Activated naive CD8-positive, alpha-beta T cell treated with anti-CD3 and anti-CD28 coated beads, Interleukin-2, amount 50 U/mL, for 16 hours (primary cell): ENCODE data around the gene DHRS12.
"Not testable (repeated sequence)": the region's sequence is repeated elsewhere in the genome, so short reads cannot be mapped to it uniquely, and the experiment has no call there.

ENCODE experiments used
- DNase-seq: peaks from one replicate; pipeline ENCODE4 v3.0.0-alpha.2; 2020; ENCODE audit warnings: low read depth, low spot score

The DHRS12 gene

GRCh38 chr13:51828730-51829567 lies 25.0 kb upstream of the DHRS12 start:
- no peak for DNase-seq

GRCh38 chr13:51827254-51827653 lies 23.3 kb upstream of the DHRS12 start:
- DNase-seq: no peak

- no peak for DNase-seq
These were observed 22.6 kb upstream of the DHRS12 start for GRCh38 chr13:51826606-51827005.

DNA sequence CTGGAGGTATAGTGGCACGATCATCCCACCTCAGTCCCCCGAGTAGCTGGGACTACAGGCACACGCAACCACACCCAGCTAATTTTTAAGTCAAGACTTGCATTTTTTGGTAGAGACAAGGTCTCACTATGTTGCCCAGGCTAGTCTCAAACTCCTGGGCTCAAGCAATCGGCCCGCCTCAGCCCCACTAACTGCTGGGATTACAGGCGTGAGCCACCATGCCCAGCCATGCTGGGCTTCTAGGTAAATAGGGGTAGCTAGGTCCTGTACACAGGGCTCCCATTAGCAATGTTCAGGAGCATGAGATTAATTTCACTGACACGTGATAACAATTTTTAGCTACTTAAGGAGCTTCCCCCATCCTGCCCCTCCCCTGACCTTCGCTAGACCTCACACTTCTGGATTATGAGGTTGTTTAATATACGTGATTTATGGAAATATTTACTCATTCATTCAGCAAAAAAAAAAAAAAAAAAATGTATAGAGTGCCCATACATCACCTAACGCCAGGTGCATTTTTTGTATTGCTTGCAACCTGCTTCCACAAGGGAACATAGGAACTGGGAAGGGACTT lies 21.8 kb upstream of the DHRS12 start:
- no peak for DNase-seq

GRCh38 chr13:51825165-51825592 lies 21.2 kb upstream of the DHRS12 start:
- no peak for DNase-seq

DNA sequence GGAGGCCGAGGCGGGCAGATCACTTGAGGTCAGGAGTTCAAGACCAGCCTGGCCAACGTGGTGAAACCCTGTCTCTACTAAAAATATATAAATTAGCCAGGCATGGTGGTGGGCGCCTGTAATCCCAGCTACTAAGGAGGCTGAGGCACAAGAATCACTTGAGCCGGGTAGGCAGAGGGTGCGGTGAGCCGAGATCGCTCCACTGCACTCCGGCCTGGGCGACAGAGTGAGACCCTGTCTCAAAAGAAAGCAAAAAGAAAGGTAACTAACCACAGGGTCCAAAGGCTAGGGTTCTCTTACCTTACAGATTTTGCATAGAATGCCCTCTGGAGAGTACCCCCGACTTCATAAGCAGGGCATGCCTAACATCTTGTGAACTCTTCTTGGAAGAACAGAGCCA lies 20.7 kb upstream of the DHRS12 start:
- DNase-seq: not testable (repeated sequence)

GRCh38 chr13:51823863-51824262 lies 19.9 kb upstream of the DHRS12 start:
- DNase-seq: no peak

DNA sequence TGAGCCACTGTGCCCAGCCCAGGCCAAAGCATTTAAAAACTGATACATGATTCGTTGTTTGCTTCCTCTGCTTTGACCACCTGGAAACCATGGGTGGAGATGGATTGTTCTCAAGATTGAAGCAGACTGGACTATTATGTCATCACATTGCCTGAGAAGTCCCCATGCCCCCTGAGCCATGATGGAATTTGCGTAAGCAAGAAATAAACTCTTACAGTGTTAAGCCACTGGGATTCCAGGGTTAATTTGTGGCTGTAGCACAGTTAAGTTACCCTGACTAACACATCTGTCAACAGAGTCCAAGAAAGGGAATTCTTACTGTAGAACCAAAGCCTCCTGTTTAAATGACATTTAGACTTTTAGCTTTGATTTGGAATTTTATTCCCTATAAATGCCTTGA lies 19.4 kb upstream of the DHRS12 start:
- no peak for DNase-seq

GRCh38 chr13:51822106-51822815 lies 18.3 kb upstream of the DHRS12 start:
- DNase-seq: no peak

GRCh38 chr13:51821606-51822005 lies 17.6 kb upstream of the DHRS12 start:
- DNase-seq: no peak

- no peak for DNase-seq
These were observed 16.1 kb upstream of the DHRS12 start for GRCh38 chr13:51820016-51820597.

DNA sequence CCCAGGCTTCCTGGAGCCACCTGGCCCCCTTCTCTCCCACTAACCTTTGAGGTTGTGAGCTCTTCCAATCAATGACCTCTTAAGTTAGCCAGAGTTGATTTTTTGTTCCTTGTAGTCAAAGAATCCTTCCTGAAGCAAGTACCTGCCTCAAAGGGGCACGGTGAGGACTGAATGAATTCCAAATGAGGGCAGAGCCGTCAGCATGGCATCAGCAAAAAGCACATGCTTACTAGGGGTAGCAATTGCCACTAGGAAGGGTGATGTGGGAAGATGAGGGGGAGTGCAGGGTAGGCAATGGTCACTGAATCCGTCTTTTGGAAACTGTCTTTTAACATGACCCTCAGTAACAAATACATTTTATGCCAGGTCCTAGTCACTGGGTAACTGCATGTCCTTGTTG lies 15.6 kb upstream of the DHRS12 start:
- DNase-seq: no peak

GRCh38 chr13:51818781-51819511 lies 15.0 kb upstream of the DHRS12 start:
- DNase-seq: peak; percentile 17

- DNase-seq: no peak
These were observed 14.3 kb upstream of the DHRS12 start for GRCh38 chr13:51818276-51818675.

- no peak for DNase-seq
These were observed 13.8 kb upstream of the DHRS12 start for GRCh38 chr13:51817717-51818116.

- DNase-seq: no peak
These were observed 12.8 kb upstream of the DHRS12 start for GRCh38 chr13:51816604-51817249.

GRCh38 chr13:51815848-51816247 lies 11.9 kb upstream of the DHRS12 start:
- DNase-seq: no peak

GRCh38 chr13:51814825-51815650 lies 11.1 kb upstream of the DHRS12 start:
- DNase-seq: peak; percentile 49

DNA sequence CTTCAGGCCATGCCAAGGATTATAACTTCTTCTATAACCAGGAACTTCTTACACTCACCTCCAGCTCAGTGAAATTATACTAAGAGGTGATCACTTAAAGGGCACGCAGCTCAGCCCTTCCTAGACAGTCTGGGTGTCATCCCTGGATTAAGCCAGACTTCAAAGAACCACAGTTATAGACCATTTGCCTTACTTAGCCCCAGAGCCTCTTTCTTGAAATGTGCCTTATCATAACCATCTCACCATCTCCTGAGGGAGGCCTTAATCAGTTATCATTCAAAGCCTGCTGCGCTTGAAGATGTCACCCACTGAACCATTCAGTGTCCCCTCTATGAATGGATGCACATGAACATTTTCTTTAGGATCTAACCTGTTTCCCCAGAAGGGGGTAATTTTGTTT lies 10.1 kb upstream of the DHRS12 start:
- DNase-seq: no peak

DNA sequence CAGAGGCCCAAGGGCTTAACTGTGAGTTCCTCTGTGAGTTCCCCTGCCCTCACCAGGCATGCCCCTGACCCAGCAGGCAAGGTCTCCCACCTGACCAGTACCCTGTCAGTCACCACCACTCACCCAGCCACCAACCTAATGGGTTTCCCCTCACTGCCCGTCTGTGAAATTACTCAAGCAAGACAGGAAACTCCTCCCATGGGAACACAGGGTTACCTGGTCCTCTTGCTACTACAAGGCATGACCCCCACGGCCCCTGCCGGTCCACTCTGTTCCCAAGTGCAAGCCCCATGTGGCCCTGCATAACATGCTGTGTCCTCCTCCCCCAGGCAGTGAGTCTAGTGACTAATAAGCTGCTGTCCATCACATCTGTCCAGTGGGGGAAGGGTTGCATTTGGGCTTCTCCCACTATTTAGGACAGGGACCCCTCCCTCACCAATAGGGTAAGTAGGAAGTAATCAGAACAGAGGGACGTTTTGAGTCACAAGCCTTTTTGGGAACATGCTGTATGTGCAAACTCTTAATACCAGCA lies 8.0 kb upstream of the DHRS12 start:
- DNase-seq: no peak
